Left lobe of liver (tissue), 1 donor: ENCODE measurements around the gene MAP6. TPM values are rescaled to one million over a fixed set of nuclear protein-coding genes. Genes with fewer than 3 reads are reported as not detected.

Experiments
- total RNA-seq: library from RNA; stranded (reverse); gene quantifications from one replicate; pipeline ENCODE4 v1.2.1, GENCODE V29; 2021
- donor health status: DM: no; HTN: yes; CAD: no.

MAP6 gene
- total RNA-seq, 1 donor from 2014 or later, result 0.33 TPM

Other genes starting within 250 kb of the MAP6 start
- not detected for gene KLHL35, start 235.8 kb downstream of the MAP6 start, total RNA-seq
- 9.1 TPM for gene GDPD5, start 143.1 kb downstream of the MAP6 start, total RNA-seq
- 21.6 TPM for gene SERPINH1, start 106.8 kb downstream of the MAP6 start, total RNA-seq
- 172 TPM for gene MOGAT2, start 48.8 kb upstream of the MAP6 start, total RNA-seq
- gene DGAT2, start 99.7 kb upstream of the MAP6 start, total RNA-seq, result 172 TPM
- 8.8 TPM for gene UVRAG, start 146.2 kb upstream of the MAP6 start, total RNA-seq